Measurements from ENCODE around the gene CORO2B.
"Not testable (repeated sequence)": the region's sequence is repeated elsewhere in the genome, so short reads cannot be mapped to it uniquely, and the experiment has no call there.

The CORO2B gene

DNA sequence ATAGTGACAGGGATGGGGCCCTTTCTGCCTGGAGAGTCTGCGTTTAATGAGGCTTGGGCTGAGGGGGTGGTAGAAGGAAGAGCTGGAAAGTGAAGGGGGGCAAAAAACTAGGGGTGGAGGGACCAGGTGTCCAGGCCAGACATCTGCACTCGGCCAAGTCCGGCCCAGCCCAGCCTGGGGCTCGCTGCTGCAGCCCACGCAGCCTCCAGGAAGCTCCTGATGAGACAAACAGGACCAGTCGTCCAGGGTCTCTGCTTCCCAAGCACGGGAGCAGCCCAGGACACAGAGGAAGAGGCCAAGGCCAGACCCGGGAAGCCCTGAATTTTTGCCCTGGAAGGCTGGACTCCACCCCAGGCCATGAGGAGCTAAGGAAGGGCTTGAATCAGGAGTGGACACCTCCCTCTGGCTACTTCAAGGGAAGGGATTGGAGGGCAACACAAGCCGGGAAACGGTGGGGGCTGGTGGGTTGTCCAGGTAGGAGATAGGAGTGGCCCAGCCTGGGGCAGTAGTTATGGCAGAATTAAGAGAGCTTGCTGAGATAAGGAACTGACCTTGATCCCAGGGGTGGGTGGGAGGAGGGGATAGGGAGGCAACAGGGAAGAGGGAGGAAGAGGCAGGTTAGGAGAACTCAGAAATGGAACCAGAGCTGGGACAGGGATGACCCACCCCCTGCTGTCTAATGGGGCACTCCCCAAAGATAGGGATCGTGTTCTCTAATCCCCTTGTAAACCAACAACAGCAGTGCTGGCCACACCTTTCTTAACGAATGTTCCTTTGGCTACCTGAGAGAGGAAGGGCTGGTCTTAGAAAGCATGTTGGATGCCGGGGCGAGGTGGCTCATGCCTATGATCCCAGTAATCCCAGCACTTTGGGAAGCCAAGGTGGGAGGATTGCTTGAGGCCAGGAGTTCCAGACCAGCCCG is 152.4 kb downstream of the CORO2B start:
- no peak for DNase-seq (ENCODE audit: low spot score)

DNA sequence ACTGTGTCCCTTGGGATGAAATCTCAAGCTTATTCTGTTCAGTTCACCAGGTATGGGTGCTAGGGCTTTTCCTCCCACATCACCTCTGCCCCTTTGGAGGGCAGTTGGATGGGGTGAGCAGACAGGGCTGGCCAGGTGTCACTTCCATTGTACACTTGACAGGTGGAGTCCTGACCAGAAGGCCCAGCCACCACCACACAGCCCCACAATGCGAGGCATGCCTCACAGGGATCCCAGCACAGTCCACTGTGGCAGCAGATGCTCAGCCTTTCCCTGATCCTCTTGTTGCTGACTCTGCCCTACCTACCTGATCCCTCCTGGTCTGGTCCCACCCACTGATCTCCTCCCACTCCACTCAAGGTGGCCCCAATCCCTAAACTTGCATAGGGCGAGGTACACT is 153.7 kb downstream of the CORO2B start:
- DNase-seq (ENCODE audit: low spot score): no peak

DNA sequence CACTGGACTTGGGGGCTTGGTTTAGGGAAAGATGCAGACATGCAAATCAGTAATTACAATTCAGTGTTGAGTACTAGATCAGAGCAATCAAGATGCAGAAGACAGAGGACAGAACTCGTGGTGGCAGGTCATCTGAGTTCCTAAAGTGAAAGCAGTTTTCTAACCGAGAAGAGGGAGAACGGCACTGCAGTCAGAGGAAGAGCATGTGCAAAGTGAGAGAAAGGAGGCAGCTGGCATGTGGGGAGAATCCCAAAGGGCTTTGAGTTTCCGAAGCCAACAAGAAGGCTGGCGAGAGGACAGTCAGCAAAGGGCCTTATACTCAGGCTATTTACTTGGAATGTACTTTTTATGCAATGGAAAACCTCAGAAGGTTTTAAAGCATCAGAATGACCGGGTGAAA is 154.9 kb downstream of the CORO2B start:
- no peak for DNase-seq (ENCODE audit: low spot score)

DNA sequence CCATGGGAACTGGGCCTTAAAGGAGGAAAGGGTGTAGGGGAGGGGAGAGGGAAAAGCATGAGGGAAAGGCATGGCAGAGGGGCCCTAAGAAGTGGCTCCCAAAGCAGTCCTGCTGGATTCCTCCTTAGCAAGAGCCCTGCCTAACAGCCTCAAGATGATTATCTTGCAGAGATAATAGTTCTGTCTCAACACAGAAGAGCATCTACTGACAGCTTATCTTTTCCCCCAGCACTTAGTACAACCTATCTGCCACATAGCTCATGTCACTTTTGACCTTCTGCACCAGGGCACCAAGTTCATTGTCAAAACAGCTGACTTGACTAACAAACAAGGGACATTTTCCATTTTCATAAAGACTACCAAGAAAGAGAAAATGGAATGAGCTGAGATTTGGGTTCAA is 155.6 kb downstream of the CORO2B start:
- no peak for DNase-seq (ENCODE audit: low spot score)

DNA sequence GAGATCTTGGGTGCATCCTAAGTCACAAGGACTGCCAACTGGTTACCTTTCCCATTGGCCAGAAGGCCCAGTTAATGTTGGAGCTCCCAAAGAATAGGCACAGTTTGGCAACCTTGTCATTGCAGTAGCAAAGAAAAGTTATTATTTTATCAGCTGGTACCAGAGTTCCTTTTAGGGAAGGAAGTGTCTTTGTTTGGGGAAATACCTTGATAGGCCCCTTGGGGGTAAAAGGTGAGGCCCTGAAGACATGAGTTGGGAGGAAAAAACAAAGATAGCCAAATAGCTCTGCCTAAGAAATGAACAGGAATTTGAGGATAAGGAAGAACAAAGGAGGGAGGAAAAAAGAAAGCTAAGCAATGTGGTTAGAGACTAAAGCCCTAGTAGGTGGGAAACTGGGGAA is 156.1 kb downstream of the CORO2B start:
- DNase-seq (ENCODE audit: low spot score): no peak

DNA sequence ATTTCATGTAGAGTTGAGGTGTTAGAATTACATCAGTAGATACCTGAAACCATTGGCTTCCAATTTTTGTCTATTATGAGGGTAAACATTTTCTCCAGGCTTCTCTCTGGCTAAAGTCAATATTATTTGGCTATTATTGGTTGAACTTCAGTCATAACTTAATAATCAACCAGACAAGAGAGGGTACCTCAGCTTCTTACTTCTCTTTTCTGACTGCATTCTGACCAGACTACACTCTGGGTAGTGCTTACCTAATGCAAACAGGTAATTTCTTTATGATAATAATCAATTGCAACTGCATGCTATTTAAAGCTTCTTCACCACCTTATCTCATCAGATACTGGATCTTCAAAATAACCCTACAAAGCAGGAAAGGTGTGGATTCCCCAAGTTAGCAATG is 156.8 kb downstream of the CORO2B start:
- DNase-seq (ENCODE audit: low spot score): no peak

DNA sequence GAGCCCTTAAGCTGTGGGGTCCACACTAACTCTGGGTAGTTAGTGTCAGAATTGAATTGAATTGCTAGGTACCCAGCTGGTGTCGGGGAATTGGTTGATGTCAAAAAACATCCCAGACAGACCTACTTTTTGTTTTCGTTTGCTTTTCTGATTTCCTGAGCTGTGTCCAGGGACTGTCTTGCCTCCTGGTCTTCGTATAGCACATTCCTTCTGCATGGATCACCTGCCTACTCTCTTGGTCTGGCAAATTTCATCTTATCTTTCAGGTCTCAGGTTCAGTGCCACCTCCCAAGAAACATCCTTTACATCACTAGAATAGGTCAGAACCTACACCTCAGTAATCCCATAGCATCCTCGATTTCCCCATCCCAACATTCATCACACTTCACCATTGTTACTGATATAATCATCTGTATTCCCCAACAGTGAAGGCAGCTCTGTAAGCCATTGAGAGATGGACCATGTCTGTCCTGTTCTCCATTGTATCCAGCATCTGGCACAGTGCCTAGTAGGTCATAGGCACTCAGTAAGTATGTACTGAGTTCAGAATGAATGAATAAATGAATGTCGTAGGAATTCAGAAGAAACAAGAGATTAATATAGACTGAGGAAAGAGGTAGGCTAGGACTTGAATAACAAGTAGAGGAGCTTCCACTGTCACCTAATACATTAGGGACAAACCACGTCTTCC is 160.7 kb downstream of the CORO2B start:
- no peak for DNase-seq (ENCODE audit: low spot score)

DNA sequence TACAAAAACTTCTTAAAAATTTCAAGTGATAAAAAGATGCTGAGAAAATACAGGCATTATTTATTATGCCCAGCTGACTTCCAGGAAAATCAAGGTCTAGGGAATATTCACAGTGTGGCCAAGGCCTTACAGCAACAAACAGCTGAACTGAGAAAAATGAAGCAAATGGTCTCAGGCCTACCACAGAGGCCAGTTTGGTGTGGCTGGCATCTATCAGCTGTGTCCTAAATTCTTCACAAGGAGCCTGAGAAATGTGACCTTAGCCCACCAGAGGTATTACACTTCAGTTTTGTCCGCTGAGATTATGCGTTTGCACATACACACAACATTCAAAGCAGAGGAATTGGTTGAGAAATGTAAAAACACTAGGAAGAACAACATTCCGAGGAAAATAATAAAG is 164.5 kb downstream of the CORO2B start:
- DNase-seq (ENCODE audit: low spot score): no peak

DNA sequence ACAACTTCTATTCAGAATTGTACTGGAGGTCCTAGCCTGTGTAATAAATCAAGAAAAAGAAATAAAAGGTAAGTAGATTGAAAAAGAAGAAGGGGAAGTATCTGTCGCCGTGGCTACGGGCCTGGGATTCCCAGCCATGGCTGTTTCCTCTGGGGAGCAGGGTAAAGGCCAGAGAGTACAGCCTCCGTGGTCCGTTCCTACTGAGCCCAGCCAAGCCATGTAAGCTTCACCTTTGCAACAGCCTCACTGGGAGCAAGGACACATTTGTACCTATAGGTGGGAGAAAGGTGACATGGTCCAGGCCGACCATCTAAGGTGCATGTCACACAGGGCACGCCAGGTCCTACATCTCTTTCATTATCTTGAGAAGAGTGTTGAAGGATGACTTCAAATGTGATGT is 170.6 kb downstream of the CORO2B start:
- no peak for DNase-seq (ENCODE audit: low spot score)

DNA sequence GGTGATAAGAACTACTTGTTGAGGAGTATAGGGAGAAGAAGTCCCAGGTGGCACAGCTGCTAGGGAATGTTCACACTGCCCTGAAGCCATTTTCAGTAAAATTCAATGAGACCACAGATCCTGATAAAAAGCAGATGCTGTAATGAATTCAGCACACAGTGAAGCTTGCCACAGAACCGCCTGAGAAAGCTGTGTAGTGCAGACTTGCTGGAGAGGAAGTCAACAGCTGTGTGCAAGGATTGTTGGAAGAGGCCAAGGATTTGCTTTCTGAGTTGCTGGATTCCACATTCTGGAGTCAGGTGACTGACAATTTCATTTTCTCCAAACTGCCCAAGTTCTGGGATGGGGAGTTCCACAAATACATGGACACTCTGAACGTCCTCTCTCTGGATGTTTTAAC is 171.0 kb downstream of the CORO2B start:
- DNase-seq (ENCODE audit: low spot score): no peak

DNA sequence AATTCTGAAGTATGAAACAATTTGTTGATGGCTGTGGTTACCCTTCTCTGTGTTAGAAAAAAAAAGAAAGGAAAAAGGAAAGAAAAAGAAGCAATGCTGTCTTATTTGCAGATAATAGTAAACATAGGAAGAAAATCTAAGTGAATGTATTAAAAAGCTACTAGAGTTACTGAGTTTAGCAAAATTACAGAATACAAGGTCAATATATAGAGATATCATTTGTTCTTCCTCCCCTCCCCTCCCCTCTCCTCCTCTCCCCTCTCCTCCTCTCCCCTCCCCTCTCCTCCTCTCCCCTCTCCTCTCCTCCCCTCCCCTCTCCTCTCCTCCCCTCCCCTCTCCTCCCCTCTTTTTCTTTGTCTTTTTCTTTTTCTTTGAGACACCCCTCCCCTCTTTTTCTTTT is 172.8 kb downstream of the CORO2B start:
- DNase-seq (ENCODE audit: low spot score): no peak

DNA sequence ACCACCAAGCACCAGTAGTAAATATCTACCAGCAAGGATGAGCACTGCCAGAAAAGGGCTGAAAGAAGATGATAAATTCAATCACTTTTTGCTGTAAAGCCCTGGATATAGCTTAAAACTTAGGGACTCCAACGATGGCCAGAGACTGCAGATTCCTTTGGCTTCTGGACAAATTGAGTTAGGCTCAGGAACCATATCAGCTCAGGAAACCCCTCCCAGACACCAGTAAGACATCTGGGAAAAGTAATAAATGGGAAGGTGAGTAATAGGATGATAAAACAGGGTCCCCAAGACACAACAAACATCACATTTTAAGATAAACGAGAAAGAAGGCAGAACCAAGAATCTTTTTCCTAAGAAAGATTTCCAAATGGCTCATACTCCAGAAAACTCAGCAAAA is 176.9 kb downstream of the CORO2B start:
- DNase-seq (ENCODE audit: low spot score): no peak

DNA sequence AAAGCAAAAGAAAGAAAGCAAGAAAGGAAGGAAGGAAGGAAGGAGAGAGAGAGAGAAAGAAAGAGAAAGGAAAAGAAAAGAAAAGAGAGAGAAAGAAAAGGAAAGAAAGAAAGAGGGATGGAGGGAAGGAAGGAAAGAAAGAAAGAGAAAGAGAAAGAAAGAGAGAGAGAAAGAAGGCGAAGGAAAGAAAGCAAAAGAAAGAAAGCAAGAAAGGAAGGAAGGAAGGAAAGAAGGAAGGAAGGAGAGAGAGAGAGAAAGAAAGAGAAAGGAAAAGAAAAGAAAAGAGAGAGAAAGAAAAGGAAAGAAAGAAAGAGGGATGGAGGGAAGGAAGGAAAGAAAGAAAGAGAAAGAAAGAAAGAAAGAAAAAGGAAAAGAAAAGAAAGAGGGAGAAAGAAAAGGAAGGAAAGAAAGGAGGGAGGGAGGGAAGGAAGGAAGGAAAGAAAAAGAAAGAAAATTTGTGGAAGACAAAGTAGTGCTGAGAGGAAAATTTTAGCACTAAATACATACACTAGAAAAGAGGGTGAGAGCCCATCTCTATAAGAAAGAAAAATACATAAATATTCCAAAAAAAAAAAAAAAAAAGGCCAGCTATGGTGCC is 181.3 kb downstream of the CORO2B start:
- not testable (repeated sequence) for DNase-seq (ENCODE audit: low spot score)

DNA sequence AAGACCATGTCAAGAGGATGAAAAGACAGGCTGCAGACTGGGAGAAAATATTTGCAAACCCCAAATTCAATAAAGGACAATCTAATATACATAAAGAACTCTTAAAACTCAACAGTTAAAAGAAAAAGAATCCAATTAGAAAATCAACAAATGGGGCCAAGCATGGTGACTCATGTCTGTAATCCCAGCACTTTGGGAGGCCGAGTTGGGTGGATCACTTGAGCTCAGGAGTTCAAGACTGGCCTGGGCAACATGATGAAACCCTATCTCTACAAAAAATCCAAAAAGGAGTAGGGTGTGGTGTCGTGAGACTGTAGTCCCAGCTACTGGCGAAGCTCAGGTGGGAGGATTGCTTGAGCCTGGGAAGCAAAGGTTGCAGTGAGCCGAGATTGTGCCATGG is 184.3 kb downstream of the CORO2B start:
- DNase-seq (ENCODE audit: low spot score): no peak

DNA sequence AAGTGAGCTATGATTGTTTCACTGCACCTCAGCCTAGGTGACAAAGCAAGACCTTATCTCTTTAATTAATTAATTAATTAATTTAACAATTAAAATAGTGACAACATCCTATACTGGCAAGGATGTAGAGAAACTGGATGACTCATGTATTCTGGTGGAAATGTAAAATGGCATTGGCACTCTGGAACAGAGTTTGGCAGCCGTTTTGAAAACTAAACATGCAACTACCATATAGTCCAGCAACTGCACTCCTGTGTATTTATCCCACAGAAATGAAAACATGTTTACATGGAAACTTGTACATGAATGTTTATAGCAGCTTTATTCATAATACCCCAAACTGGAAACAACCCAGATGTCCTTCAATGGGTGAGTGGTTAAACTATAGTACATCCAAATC is 185.3 kb downstream of the CORO2B start:
- DNase-seq (ENCODE audit: low spot score): no peak

DNA sequence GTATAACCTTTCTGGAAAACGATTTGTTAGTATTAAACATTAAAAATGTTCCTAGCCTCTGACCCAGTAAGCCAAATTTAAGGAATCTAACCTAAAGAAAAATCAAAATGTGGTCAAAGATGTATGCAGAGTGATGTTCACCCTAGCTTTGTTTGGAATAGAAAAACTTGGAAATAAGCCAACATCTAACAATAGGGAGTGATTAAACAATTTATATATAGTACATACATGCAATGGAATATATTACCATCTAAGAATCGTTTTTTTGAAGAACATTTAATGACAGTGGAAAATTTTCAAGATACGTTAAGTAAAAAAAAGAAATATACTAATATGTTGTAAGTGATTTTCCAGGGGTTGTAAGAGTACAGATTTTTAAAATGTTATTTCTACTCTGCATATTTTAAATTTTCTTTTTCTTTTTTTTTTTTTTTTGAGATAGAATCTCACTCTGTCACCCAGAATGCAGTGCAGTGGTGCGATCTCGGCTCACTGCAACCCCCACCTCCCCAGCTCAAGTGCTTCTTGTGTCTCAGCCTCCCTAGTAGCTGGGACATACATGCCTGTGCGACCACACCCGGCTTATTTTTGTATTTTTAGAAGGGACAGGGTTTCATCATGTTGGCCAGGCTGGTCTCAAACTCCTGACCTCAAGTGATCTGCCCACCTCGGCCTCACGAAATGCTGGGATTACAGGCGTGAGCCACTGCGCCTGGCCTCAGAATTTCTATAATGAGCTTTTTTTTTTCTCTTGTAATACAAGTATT is 187.0 kb downstream of the CORO2B start:
- no peak for DNase-seq (ENCODE audit: low spot score)

DNA sequence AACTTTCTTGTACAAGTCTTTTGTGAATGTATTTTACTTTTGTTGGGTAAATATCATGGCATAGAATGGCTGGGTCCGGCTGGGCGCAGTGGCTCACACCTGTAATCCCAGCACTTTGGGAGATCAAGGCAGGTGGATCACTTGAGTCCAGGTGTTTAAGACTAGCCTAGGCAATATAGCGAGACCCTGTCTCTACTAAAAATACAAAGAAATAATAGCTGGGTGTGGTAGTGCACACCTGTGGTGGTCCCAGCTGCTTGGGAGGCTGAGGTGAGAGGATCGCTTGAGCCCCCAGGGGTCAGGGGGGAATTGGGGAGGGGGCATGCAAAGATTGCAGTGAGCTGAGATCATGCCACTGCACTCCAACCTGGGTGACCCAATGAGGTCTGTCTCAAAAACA is 189.0 kb downstream of the CORO2B start:
- DNase-seq (ENCODE audit: low spot score): no peak

DNA sequence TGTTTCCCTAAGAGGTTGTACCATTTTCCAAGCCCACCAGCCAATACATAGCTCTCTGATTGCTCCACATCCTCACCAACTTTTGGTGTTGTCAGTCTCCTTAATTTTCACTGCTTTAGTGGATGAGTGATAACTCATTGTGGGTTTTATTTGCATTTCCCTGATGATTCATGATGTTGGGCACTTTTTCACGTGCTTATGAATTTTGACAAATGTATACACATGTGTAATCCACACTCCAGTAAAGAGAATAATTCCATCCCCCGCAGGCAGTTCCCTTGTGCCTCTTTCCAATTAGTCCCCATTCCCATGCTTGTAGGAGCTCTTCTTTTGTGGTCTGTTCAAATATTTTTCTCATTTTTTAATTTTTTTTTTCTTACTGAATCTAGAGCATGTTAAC is 189.5 kb downstream of the CORO2B start:
- DNase-seq (ENCODE audit: low spot score): no peak

DNA sequence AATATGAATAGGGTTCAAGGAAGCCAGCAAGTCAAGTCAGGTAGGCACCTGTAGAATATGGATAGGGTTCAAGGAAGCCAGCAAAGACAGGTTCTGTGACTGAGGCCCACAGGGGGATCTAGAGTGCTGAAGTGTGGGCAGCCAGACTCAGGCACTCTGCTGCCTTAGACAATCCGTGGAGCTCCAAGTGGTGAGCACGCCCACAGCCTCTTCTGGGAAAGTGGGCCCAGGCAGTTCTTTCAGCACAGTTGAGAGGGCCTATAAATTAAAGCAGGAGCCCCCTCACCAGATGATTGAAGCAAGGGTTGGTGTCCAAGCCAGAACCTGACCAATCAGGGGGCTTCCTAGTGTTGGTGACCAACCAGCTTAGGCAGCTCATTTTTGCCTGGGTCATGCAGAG is 190.9 kb downstream of the CORO2B start:
- DNase-seq (ENCODE audit: low spot score): no peak

DNA sequence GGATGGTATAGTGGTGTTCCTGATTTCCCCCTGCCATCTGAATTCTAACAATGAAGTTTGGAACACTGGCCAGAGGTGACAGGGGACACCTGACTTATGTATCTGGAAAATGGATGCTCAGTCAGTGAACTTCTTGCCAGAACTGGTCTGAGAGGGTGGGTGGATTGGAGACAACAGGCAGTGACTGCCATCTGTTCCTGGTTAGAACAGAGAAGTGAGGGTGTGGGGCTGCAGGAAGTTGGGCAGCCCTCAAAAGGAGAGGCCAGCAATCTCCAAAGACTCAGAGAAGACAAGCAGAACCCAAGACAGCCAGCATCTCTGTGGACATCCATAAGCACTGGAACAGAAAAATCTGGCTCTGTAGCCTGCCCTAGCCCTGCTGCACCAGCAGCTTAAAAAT is 191.4 kb downstream of the CORO2B start:
- DNase-seq (ENCODE audit: low spot score): no peak

DNA sequence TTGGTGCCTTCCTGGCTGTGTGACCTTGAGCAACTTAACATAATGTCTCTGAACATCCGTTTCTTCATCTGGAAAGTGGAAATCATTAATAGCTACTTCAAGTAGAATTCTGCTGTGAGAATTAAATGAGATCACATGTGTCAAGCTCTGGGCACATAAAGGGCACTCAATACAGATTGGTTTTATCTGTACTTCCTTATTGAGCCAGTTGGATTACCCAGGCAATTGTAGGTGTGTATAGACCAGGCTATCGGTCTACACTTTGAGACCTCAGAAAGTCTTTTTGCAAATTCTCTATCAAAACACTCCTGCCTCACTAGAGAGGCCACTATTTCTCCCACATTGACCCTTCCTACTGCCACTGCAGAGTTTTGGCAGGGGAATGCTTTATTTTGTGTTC is 194.2 kb downstream of the CORO2B start:
- no peak for DNase-seq (ENCODE audit: low spot score)

DNA sequence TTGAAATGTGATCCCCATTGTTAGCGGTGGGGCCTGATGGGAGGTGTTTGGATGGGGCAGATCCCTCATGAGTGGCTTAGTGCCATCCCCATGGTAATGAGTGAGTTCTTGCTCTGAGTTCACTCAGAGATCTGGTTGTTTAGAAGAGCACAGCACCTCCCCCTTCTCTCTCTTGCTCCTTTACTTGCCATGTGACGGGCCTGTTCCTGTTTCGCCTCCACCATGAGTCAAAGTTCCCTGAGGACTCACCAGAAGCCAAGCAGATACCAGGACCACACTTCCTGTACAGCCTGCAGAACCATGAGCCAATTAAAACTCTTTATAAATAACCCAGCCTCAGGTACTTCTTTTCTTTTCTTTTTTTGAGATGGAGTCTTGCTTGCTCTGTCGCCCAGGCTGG is 195.3 kb downstream of the CORO2B start:
- DNase-seq (ENCODE audit: low spot score): no peak

Measured in activated CD4-positive, alpha-beta T cell treated with anti-CD3 and anti-CD28 coated beads, Interleukin-2, Interleukin-4, amounts not matched to agents 100 ng/mL and 50 ng/mL, durations not matched to agents 16 hours and 8 hours (primary cell).